Neutrophil (primary cell): ENCODE measurements around the gene FBF1.

Experiments
- H3K27ac ChIP-seq: fragments of 200-600 bp; sonication (generic); 2 replicates; pipeline ENCODE4 v1.5.1; 2016; ENCODE audit warnings: mild to moderate bottlenecking, moderate library complexity
- H3K27me3 ChIP-seq: fragments of 200-600 bp; sonication (generic); 2 replicates; pipeline ENCODE4 v1.6.0; 2016; ENCODE audit warnings: mild to moderate bottlenecking
- H3K36me3 ChIP-seq: fragments of 200-600 bp; sonication (generic); 2 replicates; pipeline ENCODE4 v1.5.1; 2017
- H3K4me1 ChIP-seq, 2 experiments: fragments of 200-600 bp in 1 of 2; sonication (generic) in 1 of 2; 1 replicate in 1 of 2; 2 replicates in 1 of 2; pipeline versions ENCODE4 v1.5.1 to v1.6.1; 2013 to 2016; ENCODE audit warnings: low read depth in 1 of 2, low read length in 1 of 2, mild to moderate bottlenecking in 1 of 2, moderate library complexity in 1 of 2; ENCODE audit not compliant: control insufficient read depth in 1 of 2, insufficient read depth in 1 of 2
- H3K4me3 ChIP-seq, 2 experiments: fragments of 200-600 bp in 1 of 2; sonication (generic) in 1 of 2; 1 replicate in 1 of 2; 2 replicates in 1 of 2; pipeline ENCODE4 v1.5.1; 2013 to 2016; ENCODE audit warnings: low read depth in 1 of 2, low read length in 1 of 2, mild to moderate bottlenecking in 1 of 2, moderate library complexity in 1 of 2
- H3K9me3 ChIP-seq: fragments of 200-600 bp; sonication (generic); 2 replicates; pipeline ENCODE4 v1.5.1; 2016
- CTCF ChIP-seq: fragments of 200-600 bp; sonication (generic); IDR thresholded peaks from 2 replicates; pipeline ENCODE4 v1.5.1; 2016; ENCODE audit warnings: antibody characterized with exemption

The FBF1 gene

DNA sequence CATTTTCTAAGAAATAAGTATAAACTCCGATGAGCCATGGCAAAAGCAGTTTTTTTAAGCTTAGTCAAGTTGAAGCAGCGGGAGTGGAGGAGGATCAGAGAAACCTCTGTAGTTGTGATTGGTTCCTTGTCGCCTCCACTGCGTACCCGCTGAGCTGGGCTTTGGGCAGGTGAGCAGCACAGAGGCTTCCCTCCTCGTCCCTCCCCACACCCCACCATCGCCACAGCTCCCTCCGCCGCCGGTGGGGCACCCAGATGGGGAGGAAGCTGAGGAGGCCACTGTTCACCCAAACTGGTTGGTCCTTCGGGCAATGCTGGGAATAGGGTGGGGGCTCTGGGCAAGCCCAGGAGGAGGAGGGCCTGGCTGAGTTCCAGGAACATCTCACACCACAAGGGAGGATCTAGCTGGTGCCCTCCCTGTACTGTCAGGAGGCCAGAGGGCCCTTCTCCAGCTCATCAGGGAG lies 31.0 kb downstream of the FBF1 start:
- Histone ChIP-seq H3K9me3 (no peaks in the 10 kb centered on the region), H3K36me3 (no peaks in the 10 kb centered on the region), H3K27ac (no peak overlapping the region), H3K4me3 (no peak overlapping the region), H3K4me1 (peaks cover 12 to 15% of the 10 kb centered on the region in 2 experiments), H3K27me3 (no peaks in the 10 kb centered on the region)
- no peak for TF ChIP-seq CTCF

DNA sequence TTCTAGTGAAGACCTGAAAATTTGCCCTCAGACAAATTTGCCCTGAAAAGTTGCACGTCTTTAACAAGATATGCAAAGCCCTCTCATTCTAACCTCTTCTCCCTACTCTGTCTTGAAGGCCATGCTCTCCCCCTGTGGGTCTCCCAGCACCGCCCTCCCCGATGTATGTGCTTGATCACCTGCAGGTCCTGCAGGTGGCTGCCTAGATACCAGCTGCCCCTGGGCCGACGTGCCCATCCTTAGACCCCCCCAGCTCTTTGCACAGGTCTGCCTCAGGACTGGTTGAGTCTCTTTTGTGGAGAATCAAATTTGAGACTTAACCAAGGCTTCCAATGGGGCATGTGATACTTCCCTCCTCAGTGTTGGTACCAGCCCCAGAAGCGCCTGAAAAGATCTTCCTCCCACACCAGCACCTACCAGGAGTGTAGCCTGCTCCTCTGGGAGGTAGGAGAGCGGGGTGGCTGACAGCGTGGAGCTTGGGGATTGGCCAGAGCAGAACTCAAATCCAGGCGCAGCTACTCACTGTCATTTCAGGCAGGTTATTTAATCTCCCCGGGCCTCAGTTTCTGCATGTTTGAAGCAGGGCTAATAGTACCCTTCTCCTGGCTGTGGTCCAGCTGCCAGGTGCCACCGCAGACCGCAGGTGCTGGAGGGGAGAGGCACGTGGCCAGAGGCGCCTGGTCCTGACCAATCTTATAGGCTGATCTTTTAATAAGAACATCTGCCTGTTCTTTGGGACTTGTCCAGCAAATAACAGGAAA lies 31.6 kb downstream of the FBF1 start:
- no peak for TF ChIP-seq CTCF
- H3K4me3 ChIP-seq = no peak overlapping the region
- H3K27ac ChIP-seq = no peak overlapping the region
- no peaks in the 10 kb centered on the region for H3K9me3 ChIP-seq
- peaks cover 15 to 20% of the 10 kb centered on the region in 2 experiments for H3K4me1 ChIP-seq
- no peaks in the 10 kb centered on the region for H3K27me3 ChIP-seq
- H3K36me3 ChIP-seq = no peaks in the 10 kb centered on the region

GRCh38 chr17:75908201-75908600 lies 32.6 kb downstream of the FBF1 start:
- Histone ChIP-seq H3K4me1 (peaks cover 19 to 24% of the 10 kb centered on the region in 2 experiments), H3K4me3 (no peak overlapping the region), H3K9me3 (no peaks in the 10 kb centered on the region), H3K27me3 (no peaks in the 10 kb centered on the region), H3K27ac (no peak overlapping the region), H3K36me3 (no peaks in the 10 kb centered on the region)
- no peak for TF ChIP-seq CTCF

GRCh38 chr17:75906143-75906884 lies 34.5 kb downstream of the FBF1 start:
- TF ChIP-seq CTCF = no peak
- H3K4me1 ChIP-seq = peaks cover 19 to 24% of the 10 kb centered on the region in 2 experiments
- no peaks in the 10 kb centered on the region for H3K27me3 ChIP-seq
- no peak overlapping the region for H3K4me3 ChIP-seq
- H3K36me3 ChIP-seq = peaks cover 6% of the 10 kb centered on the region
- H3K9me3 ChIP-seq = no peaks in the 10 kb centered on the region
- peak overlapping the region; percentile 47 for H3K27ac ChIP-seq

GRCh38 chr17:75904749-75905521 lies 35.9 kb downstream of the FBF1 start, which contains the start of gene MRPL38:
TSS of gene MRPL38 (minus strand) at chr17:75904884. CDS start at chr17:75904875, 9 bp downstream.
- H3K36me3 ChIP-seq = peaks cover 16% of the 10 kb centered on the region
- no peaks in the 10 kb centered on the region for H3K9me3 ChIP-seq
- TF ChIP-seq CTCF = peak; percentile 100
- peak within 1 kb of the TSS; percentile 95 for H3K27ac ChIP-seq
- no peaks in the 10 kb centered on the region for H3K27me3 ChIP-seq
- H3K4me1 ChIP-seq = peaks cover 19 to 24% of the 10 kb centered on the region in 2 experiments
- H3K4me3 ChIP-seq = peak within 1 kb of the TSS; percentile 71 to 86
